ENCODE measurements around the gene TRPC4. TPM values are rescaled to one million over a fixed set of nuclear protein-coding genes. Genes with fewer than 3 reads are reported as not detected.

Gene TRPC4
- total RNA-seq, 1 experiment from 2014 or later: 8.0 TPM

GRCh38 chr13:37777676-37778075 lies 91.9 kb downstream of the TRPC4 start:
- Mint-ChIP-seq H3K27ac (no peak overlapping the region), H3K36me3 (no peaks in the 10 kb centered on the region), H3K27me3 (ENCODE audit: low read depth) (no peaks in the 10 kb centered on the region), H3K9me3 (no peaks in the 10 kb centered on the region), H3K4me3 (no peak overlapping the region), H3K4me1 (no peaks in the 10 kb centered on the region)
- POLR2A ChIA-PET: no interaction called here
- TF ChIP-seq MAX (CRISPR knock-in tag; IDR thresholded peaks at IDR 0.05): no peak
- no peak for TF ChIP-seq USF1 (CRISPR knock-in tag; IDR thresholded peaks at IDR 0.05)
- TF ChIP-seq PRRX2 (CRISPR knock-in tag; IDR thresholded peaks at IDR 0.05): no peak
- no peak for TF ChIP-seq E2F1 (CRISPR knock-in tag; IDR thresholded peaks at IDR 0.05)
- TF ChIP-seq ZNF425 (CRISPR knock-in tag; conservative IDR thresholded peaks at IDR 0.05): no peak
- no peak for TF ChIP-seq ATF6 (CRISPR knock-in tag; IDR thresholded peaks at IDR 0.05)
- TF ChIP-seq ZBTB43 (CRISPR knock-in tag; IDR thresholded peaks at IDR 0.05): no peak
- no peak for TF ChIP-seq SP1 (CRISPR knock-in tag; conservative IDR thresholded peaks at IDR 0.05)
- TF ChIP-seq CREM (CRISPR knock-in tag; IDR thresholded peaks at IDR 0.05): no peak
- no peak for TF ChIP-seq JAZF1 (CRISPR knock-in tag; IDR thresholded peaks at IDR 0.05)
- no peak for TF ChIP-seq MLX (CRISPR knock-in tag; IDR thresholded peaks at IDR 0.05)
- CTCF ChIA-PET: no interaction called here
- no peak for ATAC-seq
- no peak for DNase-seq (ENCODE audit: low spot score)

- Mint-ChIP-seq H3K4me1 (0 out of 2 replicates have a peak, but pooled peaks cover 3% of the 10 kb centered on the region), H3K36me3 (no peaks in the 10 kb centered on the region), H3K4me3 (no peak overlapping the region), H3K27ac (no peak overlapping the region), H3K27me3 (ENCODE audit: low read depth) (no peaks in the 10 kb centered on the region), H3K9me3 (no peaks in the 10 kb centered on the region)
- DNase-seq (ENCODE audit: low spot score): no peak
- ChIA-PET CTCF (no interaction called here), POLR2A (no interaction called here)
- TF ChIP-seq ATF1 (CRISPR knock-in tag; IDR thresholded peaks at IDR 0.05) (no peak), CREB1 (CRISPR knock-in tag; IDR thresholded peaks at IDR 0.05) (no peak), ZSCAN18 (CRISPR knock-in tag; IDR thresholded peaks at IDR 0.05) (no peak), ZBTB21 (CRISPR knock-in tag; IDR thresholded peaks at IDR 0.05; ENCODE audit: borderline replicate concordance) (no peak), NR1H2 (CRISPR knock-in tag; IDR thresholded peaks at IDR 0.05) (no peak), ZNF232 (CRISPR knock-in tag; IDR thresholded peaks at IDR 0.05) (no peak)
- no peak for ATAC-seq
Observed at GRCh38 chr13:37775871-37776270, 93.7 kb downstream of the TRPC4 start.

Data from WTC11 (cell line).